SK-N-SH (cell line): ENCODE results near the gene POLN.

Source experiments
- CTCF ChIP-seq: fragments of 200-600 bp; sonication (generic); IDR thresholded peaks from 2 replicates; pipeline ENCODE4 v1.6.1; 2017; ENCODE audit warnings: antibody characterized with exemption, mild to moderate bottlenecking, moderate library complexity
- POLR2AphosphoS5 ChIP-seq: IDR thresholded peaks from 2 replicates; pipeline ENCODE4 v1.6.1; 2012; ENCODE audit warnings: low read depth, low read length

- TF ChIP-seq POLR2AphosphoS5 (no peak), CTCF (no peak)
These were observed 115.4 kb downstream of the POLN start for GRCh38 chr4:2126309-2127043.
